CD4-positive, CD25-positive, alpha-beta regulatory T cell (primary cell): Measurements from ENCODE around the gene HAPSTR1. TPM values are rescaled to one million over a fixed set of nuclear protein-coding genes. Genes with fewer than 3 reads are reported as not detected.

Experiments used
- ATAC-seq, 2 donors: fragments of 150-1000 bp; cut with Tn5 transposase; one replicate each; pipeline ENCODE4 v1.10.0; 2021; ENCODE audit warnings: low read depth in 2 of 2, moderate number of reproducible peaks in 2 of 2, moderate library complexity in 1 of 2
- DNase-seq, 3 donors: peaks; one replicate each; pipeline versions ENCODE4 v3.0.0 to v3.0.0-alpha.2; 2012 to 2022; ENCODE audit warnings: mixed read lengths in 1 of 3
- H3K27ac ChIP-seq: one replicate; pipeline ENCODE4 v1.7.0; 2013; ENCODE audit warnings: mild to moderate bottlenecking, low read length; ENCODE audit not compliant: insufficient read depth, poor library complexity, severe bottlenecking
- H3K27me3 ChIP-seq: one replicate; pipeline ENCODE4 v1.7.0; 2013; ENCODE audit warnings: low read length; ENCODE audit not compliant: control insufficient read depth, insufficient read depth
- H3K36me3 ChIP-seq: one replicate; pipeline ENCODE4 v1.7.0; 2013; ENCODE audit warnings: mild to moderate bottlenecking, low read length, moderate library complexity; ENCODE audit not compliant: control insufficient read depth, insufficient read depth
- H3K4me1 ChIP-seq: 2 replicates; pipeline ENCODE4 v1.7.0; 2013; ENCODE audit warnings: mild to moderate bottlenecking, low read length; ENCODE audit not compliant: insufficient read depth, control insufficient read depth, poor library complexity, severe bottlenecking
- H3K4me3 ChIP-seq: one replicate; pipeline ENCODE4 v1.7.0; 2013; ENCODE audit warnings: low read depth, mild to moderate bottlenecking, low read length, moderate library complexity
- H3K9me3 ChIP-seq, 2 experiments: 1 replicate in 1 of 2; 2 replicates in 1 of 2; pipeline ENCODE4 v1.7.0; 2013; ENCODE audit warnings: low read length in 2 of 2, mild to moderate bottlenecking in 1 of 2, moderate library complexity in 1 of 2; ENCODE audit not compliant: control insufficient read depth in 2 of 2
- H3K27ac Mint-ChIP-seq, 3 donors: one replicate each; pipeline ENCODE4 v1.8.0; 2020 to 2022; ENCODE audit warnings: mild to moderate bottlenecking in 3 of 3, mixed read lengths in 3 of 3, moderate library complexity in 2 of 3
- H3K27me3 Mint-ChIP-seq: one replicate; pipeline ENCODE4 v1.8.0; 2022; ENCODE audit warnings: mild to moderate bottlenecking, mixed read lengths
- H3K36me3 Mint-ChIP-seq: one replicate; pipeline ENCODE4 v1.8.0; 2020; ENCODE audit warnings: mixed read lengths
- H3K4me1 Mint-ChIP-seq, 4 donors: one replicate each; pipeline ENCODE4 v1.8.0; 2020 to 2022; ENCODE audit warnings: mixed read lengths in 4 of 4, mild to moderate bottlenecking in 1 of 4
- H3K4me3 Mint-ChIP-seq, 4 donors: one replicate each; pipeline ENCODE4 v1.8.0; 2020 to 2022; ENCODE audit warnings: mild to moderate bottlenecking in 4 of 4, mixed read lengths in 4 of 4, moderate library complexity in 3 of 4
- H3K9me3 Mint-ChIP-seq, 7 donors: one replicate each; pipeline ENCODE4 v1.8.0; 2020 to 2022; ENCODE audit warnings: mixed read lengths in 7 of 7, mild to moderate bottlenecking in 3 of 7, moderate library complexity in 2 of 7
- polyA plus RNA-seq, 4 donors: library from polyadenylated mRNA; unstranded; fragments of 300-500 nt; fragmentation: Illumina TruSeq; gene quantifications; one replicate each; pipeline ENCODE4 v1.2.3, GENCODE V29; 2021
- total RNA-seq: library from RNA; stranded (reverse); gene quantifications from one replicate; pipeline ENCODE4 v1.2.3, GENCODE V29; 2022

The HAPSTR1 gene
- total and polyA plus RNA-seq, 5 donors from 2014 or later, result 11.7 to 125 (median 14.1) TPM

DNA sequence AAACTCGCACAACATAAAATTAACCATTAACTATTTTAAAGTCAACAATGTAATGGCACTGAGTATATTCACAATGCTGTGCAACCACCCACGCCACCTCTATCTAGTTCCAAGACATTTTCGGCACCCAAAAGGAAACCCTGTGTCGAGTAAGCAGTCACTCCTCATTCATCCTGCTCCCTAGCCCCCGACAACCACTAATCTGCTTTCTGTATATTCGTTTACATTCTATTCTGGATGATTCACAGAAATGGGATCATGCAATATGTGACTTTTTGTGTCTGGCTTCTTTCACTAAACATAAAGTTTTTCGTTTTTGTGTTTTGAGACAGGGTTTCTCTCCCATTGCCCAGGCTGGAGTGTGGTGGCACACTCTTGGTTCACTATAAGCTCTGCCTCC, 42.2 kb upstream of the HAPSTR1 start:
- H3K36me3 Mint-ChIP-seq, result no peaks in the 10 kb centered on the region

DNA sequence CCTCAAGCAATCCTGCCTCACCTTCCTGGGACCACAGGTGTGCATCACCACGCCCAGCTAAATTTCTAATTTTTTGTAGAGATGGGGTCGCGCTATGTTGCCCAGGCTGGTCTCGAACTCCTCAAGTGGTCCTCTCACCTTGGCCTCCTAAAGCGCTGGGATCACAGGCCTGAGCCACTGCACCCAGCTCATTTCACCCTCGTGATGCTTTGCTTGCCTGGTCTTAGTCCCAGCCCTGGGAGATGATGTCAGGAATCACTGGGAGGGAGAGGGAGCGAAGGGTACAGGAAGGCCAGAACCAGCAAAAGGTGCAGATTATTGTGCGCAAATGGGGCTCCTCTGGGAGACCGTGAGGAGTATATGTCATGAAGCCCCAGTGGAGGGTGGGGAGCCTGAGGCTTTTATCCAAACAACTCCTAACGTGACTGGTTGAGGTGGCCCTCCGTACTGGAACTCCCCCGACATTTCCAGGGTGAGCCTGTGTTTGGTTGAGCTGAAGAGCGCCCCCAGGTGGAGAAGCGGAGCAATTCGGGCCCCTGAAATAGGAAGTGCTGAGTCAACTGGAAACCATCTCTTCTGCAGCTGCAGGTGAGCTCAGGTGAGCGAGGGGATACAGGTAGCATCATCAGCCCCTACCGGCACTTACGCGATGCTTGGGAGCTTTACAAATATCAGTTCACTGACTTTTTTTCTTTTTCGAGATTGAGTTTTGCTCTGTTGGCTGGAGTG, 41.2 kb upstream of the HAPSTR1 start:
- H3K4me3 Mint-ChIP-seq, result no peak overlapping the region
- no peaks in the 10 kb centered on the region for H3K27me3 ChIP-seq
- H3K4me1 ChIP-seq, result no peaks in the 10 kb centered on the region
- H3K9me3 Mint-ChIP-seq, result peaks cover 0 to 8% (median 3%) of the 10 kb centered on the region in 7 donors
- H3K27ac ChIP-seq, result no peak overlapping the region
- ATAC-seq (no peak), DNase-seq (peak in 1 of 3 donors; percentile 38)
- H3K27ac Mint-ChIP-seq, result no peak overlapping the region
- H3K36me3 Mint-ChIP-seq, result no peaks in the 10 kb centered on the region
- H3K9me3 ChIP-seq, result no peaks in the 10 kb centered on the region
- H3K36me3 ChIP-seq, result no peaks in the 10 kb centered on the region
- H3K4me3 ChIP-seq, result no peak overlapping the region
- peaks cover 0 to 2% (median 0%) of the 10 kb centered on the region in 4 donors for H3K4me1 Mint-ChIP-seq
- peaks cover 5% of the 10 kb centered on the region for H3K27me3 Mint-ChIP-seq

More for the DNA sequence above, 42.2 kb upstream of the HAPSTR1 start:
- H3K9me3 Mint-ChIP-seq, result peaks cover 0 to 8% (median 3%) of the 10 kb centered on the region in 7 donors
- ATAC-seq (no peak), DNase-seq (no peak)
- Histone ChIP-seq H3K4me1 (no peaks in the 10 kb centered on the region), H3K9me3 (no peaks in the 10 kb centered on the region), H3K27me3 (no peaks in the 10 kb centered on the region), H3K4me3 (no peak overlapping the region), H3K27ac (no peak overlapping the region), H3K36me3 (no peaks in the 10 kb centered on the region)
- peaks cover 5% of the 10 kb centered on the region for H3K27me3 Mint-ChIP-seq
- H3K4me1 Mint-ChIP-seq, result peaks cover 0 to 2% (median 0%) of the 10 kb centered on the region in 4 donors
- H3K27ac Mint-ChIP-seq, result peak overlapping the region in 1 of 3 donors; percentile 64
- H3K4me3 Mint-ChIP-seq, result no peak overlapping the region

DNA sequence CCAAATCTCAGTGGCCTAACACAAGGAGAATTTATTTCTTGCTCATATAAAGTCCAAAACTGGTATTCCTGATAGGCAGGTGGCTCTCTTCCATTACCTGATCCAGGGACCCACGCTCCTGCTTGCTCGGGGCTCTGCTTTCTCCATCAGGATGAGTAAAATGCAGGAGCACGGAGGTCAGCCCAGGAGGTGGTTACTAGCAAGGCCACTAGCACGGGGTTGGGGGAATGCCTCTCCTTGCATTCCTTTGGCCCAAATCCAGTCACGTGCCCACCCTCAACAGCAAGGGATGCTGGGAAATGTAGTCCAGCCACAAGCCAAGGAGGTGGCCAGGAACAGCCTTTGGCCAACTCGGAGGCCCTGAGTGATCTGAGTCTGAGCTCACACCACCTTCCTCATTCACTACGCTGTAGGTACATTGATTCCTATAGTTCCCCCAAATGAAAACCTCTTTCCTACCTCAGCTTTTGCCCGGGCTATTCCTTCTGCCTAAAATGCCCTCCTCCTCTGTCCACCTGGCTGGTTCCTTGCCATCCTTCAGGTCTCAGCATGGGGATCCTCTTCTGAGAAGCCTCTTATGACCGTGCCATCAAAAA, 38.3 kb upstream of the HAPSTR1 start:
- DNase-seq (peak in 1 of 3 donors; percentile 18), ATAC-seq (no peak)
- no peak overlapping the region for H3K4me3 Mint-ChIP-seq
- H3K27me3 ChIP-seq, result peaks cover 2% of the 10 kb centered on the region
- no peaks in the 10 kb centered on the region for H3K9me3 ChIP-seq
- H3K4me3 ChIP-seq, result no peak overlapping the region
- H3K4me1 Mint-ChIP-seq, result no peaks in the 10 kb centered on the region
- H3K27me3 Mint-ChIP-seq, result peaks cover 8% of the 10 kb centered on the region
- H3K4me1 ChIP-seq, result no peaks in the 10 kb centered on the region
- H3K36me3 ChIP-seq, result no peaks in the 10 kb centered on the region
- no peaks in the 10 kb centered on the region for H3K36me3 Mint-ChIP-seq
- no peak overlapping the region for H3K27ac ChIP-seq
- no peak overlapping the region for H3K27ac Mint-ChIP-seq
- no peaks in the 10 kb centered on the region for H3K9me3 Mint-ChIP-seq

DNA sequence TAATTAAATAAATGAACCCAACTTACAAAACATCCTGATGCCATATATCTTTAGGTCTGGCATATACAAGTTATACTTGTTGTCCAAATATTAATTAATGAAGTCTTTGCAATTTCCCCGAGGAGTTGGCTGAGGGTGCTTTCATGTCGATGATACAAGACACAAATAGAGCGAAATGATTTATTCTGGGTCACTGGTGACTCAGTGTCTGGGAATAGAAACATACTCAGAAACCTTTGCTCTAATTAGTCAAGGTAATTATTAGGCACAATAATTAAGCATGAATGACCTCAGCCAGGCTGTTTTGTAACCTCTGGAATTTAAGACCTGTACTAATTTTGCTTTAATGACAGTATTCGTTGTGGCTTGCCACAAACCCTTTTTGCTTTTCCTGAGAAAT, 37.0 kb upstream of the HAPSTR1 start:
- Mint-ChIP-seq H3K4me3 (no peak overlapping the region), H3K27me3 (peaks cover 8% of the 10 kb centered on the region), H3K27ac (no peak overlapping the region), H3K9me3 (no peaks in the 10 kb centered on the region), H3K36me3 (no peaks in the 10 kb centered on the region), H3K4me1 (no peaks in the 10 kb centered on the region)
- Histone ChIP-seq H3K27me3 (peaks cover 2% of the 10 kb centered on the region), H3K27ac (no peak overlapping the region), H3K36me3 (no peaks in the 10 kb centered on the region), H3K4me1 (no peaks in the 10 kb centered on the region), H3K4me3 (no peak overlapping the region), H3K9me3 (no peaks in the 10 kb centered on the region)
- ATAC-seq (no peak), DNase-seq (no peak)

DNA sequence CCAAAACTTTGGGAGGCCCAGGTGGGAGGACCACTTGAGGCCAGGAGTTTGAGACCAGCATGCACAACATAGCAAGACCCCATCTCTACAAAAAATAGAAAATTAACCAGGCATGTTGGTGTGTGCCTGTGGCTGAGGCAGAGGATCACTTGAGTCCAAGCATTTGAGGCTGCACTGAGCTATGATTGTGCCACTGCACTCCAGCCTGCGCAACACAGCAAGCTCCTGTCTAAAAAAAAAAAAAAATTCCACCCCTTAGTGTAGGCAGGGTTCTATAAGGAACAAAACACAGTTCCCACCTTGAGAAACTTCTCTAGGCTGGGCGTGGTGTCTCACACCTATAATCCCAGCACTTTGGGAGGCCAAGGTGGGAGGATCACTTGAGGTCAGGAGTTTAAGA, 36.3 kb upstream of the HAPSTR1 start:
- Histone ChIP-seq H3K9me3 (no peaks in the 10 kb centered on the region), H3K27ac (no peak overlapping the region), H3K4me1 (no peaks in the 10 kb centered on the region), H3K36me3 (no peaks in the 10 kb centered on the region), H3K27me3 (peaks cover 2% of the 10 kb centered on the region), H3K4me3 (no peak overlapping the region)
- peak overlapping the region in 1 of 3 donors; percentile 26 for H3K27ac Mint-ChIP-seq
- H3K27me3 Mint-ChIP-seq, result peaks cover 8% of the 10 kb centered on the region
- DNase-seq (no peak), ATAC-seq (no peak)
- no peaks in the 10 kb centered on the region for H3K4me1 Mint-ChIP-seq
- H3K4me3 Mint-ChIP-seq, result no peak overlapping the region
- H3K9me3 Mint-ChIP-seq, result no peaks in the 10 kb centered on the region
- no peaks in the 10 kb centered on the region for H3K36me3 Mint-ChIP-seq

DNA sequence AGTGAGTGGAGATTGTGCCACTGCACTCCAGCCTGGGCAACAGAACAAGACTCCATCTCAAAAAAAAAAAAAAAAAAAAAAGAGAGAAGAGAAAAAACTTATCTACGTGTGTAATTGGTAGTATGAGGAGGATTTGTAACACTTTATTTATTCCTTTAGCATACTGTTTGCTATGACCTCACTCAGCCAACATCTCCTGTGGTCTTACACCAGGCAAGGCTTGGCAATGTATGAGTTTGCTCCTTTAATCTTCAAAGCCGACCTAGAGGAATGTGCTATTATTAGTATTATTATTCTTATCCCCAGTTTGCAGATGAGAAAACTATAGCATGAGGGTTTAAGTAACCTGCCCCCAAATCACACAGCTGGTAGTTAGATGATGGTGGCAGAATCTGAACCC, 35.8 kb upstream of the HAPSTR1 start:
- Mint-ChIP-seq H3K4me1 (no peaks in the 10 kb centered on the region), H3K27ac (no peak overlapping the region), H3K9me3 (no peaks in the 10 kb centered on the region), H3K36me3 (no peaks in the 10 kb centered on the region), H3K4me3 (no peak overlapping the region), H3K27me3 (peaks cover 13% of the 10 kb centered on the region)
- no peak for ATAC-seq
- Histone ChIP-seq H3K9me3 (no peaks in the 10 kb centered on the region), H3K27ac (no peak overlapping the region), H3K4me1 (no peaks in the 10 kb centered on the region), H3K4me3 (no peak overlapping the region), H3K36me3 (no peaks in the 10 kb centered on the region), H3K27me3 (peaks cover 2% of the 10 kb centered on the region)
- DNase-seq, result no peak

DNA sequence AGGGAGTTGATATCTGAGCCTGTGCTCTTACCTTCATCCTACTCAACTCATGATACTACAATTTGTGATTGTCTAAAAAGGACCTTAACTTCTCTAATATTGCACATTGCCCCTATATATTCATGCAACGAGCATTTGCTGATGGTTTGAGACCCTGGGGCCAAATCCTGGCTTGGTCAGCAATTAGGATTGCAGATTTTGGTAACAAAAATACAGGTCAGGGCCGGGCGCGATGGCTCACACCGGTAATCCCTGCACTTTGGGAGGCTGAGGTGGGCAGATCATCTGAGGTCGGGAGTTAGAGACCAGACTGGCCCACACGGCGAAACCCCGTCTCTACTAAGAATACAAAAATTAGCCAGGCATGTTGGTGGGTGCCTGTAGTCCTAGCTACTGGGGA, 35.4 kb upstream of the HAPSTR1 start:
- Mint-ChIP-seq H3K4me1 (peaks cover 0 to 1% (median 0%) of the 10 kb centered on the region in 4 donors), H3K27me3 (peaks cover 14% of the 10 kb centered on the region), H3K9me3 (no peaks in the 10 kb centered on the region), H3K4me3 (no peak overlapping the region), H3K27ac (no peak overlapping the region), H3K36me3 (no peaks in the 10 kb centered on the region)
- ATAC-seq, result no peak
- H3K27ac ChIP-seq, result no peak overlapping the region
- no peak overlapping the region for H3K4me3 ChIP-seq
- H3K9me3 ChIP-seq, result no peaks in the 10 kb centered on the region
- DNase-seq, result no peak
- no peaks in the 10 kb centered on the region for H3K36me3 ChIP-seq
- peaks cover 2% of the 10 kb centered on the region for H3K27me3 ChIP-seq
- H3K4me1 ChIP-seq, result no peaks in the 10 kb centered on the region

DNA sequence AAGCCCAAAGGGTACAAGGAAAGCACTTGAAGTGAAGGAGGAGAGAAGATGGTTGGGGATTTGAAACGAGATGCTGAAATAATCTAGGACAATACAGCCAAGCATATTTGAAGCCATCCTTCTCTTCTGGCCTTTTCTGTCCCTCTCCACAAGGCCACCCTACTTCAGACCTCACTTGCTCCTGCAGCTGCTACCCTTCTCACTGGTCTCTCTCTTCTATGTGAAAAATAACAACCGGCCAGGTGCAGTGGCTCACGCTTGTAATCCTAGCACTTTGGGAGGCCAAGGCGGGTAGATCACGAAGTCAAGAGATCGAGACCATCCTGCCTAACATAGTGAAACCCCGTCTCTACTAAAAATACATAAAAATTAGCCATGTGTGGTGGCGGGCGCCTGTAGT, 33.2 kb upstream of the HAPSTR1 start:
- H3K36me3 Mint-ChIP-seq, result no peaks in the 10 kb centered on the region
- no peak overlapping the region for H3K4me3 Mint-ChIP-seq
- H3K9me3 ChIP-seq, result no peaks in the 10 kb centered on the region
- DNase-seq (no peak), ATAC-seq (no peak)
- H3K4me3 ChIP-seq, result no peak overlapping the region
- H3K27me3 ChIP-seq, result peaks cover 2% of the 10 kb centered on the region
- peaks cover 0 to 7% (median 0%) of the 10 kb centered on the region in 4 donors for H3K4me1 Mint-ChIP-seq
- peaks cover 15% of the 10 kb centered on the region for H3K27me3 Mint-ChIP-seq
- no peaks in the 10 kb centered on the region for H3K9me3 Mint-ChIP-seq
- H3K27ac ChIP-seq, result no peak overlapping the region
- H3K27ac Mint-ChIP-seq, result no peak overlapping the region
- H3K4me1 ChIP-seq, result no peaks in the 10 kb centered on the region
- no peaks in the 10 kb centered on the region for H3K36me3 ChIP-seq
